ENCODE results near the gene TRMT112.

GRCh38 chr11:64323373-64323772 lies 6.0 kb upstream of the TRMT112 start:
- TF ChIP-seq, protein P1, sequence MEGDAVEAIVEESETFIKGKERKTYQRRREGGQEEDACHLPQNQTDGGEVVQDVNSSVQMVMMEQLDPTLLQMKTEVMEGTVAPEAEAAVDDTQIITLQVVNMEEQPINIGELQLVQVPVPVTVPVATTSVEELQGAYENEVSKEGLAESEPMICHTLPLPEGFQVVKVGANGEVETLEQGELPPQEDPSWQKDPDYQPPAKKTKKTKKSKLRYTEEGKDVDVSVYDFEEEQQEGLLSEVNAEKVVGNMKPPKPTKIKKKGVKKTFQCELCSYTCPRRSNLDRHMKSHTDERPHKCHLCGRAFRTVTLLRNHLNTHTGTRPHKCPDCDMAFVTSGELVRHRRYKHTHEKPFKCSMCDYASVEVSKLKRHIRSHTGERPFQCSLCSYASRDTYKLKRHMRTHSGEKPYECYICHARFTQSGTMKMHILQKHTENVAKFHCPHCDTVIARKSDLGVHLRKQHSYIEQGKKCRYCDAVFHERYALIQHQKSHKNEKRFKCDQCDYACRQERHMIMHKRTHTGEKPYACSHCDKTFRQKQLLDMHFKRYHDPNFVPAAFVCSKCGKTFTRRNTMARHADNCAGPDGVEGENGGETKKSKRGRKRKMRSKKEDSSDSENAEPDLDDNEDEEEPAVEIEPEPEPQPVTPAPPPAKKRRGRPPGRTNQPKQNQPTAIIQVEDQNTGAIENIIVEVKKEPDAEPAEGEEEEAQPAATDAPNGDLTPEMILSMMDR (IDR thresholded peaks at IDR 0.05) = no peak
- TF ChIP-seq POLR2A (IDR thresholded peaks at IDR 0.05) = no peak

Measured in body of pancreas (tissue), 4 donors.